Stimulated activated CD4-positive, alpha-beta T cell treated with anti-CD3 and anti-CD28 coated beads, TNF-alpha, amount 100 ng/mL, for 24 hours (primary cell): ENCODE results near the gene ITPRIPL2.
A peak's percentile ranks its signal among the peaks of the same experiment; 100 is the strongest.

Source experiments
- DNase-seq, 3 experiments: peaks; one replicate each; pipeline ENCODE4 v3.0.0-alpha.2; 2020; ENCODE audit warnings: low read depth in 3 of 3

The ITPRIPL2 gene

DNA sequence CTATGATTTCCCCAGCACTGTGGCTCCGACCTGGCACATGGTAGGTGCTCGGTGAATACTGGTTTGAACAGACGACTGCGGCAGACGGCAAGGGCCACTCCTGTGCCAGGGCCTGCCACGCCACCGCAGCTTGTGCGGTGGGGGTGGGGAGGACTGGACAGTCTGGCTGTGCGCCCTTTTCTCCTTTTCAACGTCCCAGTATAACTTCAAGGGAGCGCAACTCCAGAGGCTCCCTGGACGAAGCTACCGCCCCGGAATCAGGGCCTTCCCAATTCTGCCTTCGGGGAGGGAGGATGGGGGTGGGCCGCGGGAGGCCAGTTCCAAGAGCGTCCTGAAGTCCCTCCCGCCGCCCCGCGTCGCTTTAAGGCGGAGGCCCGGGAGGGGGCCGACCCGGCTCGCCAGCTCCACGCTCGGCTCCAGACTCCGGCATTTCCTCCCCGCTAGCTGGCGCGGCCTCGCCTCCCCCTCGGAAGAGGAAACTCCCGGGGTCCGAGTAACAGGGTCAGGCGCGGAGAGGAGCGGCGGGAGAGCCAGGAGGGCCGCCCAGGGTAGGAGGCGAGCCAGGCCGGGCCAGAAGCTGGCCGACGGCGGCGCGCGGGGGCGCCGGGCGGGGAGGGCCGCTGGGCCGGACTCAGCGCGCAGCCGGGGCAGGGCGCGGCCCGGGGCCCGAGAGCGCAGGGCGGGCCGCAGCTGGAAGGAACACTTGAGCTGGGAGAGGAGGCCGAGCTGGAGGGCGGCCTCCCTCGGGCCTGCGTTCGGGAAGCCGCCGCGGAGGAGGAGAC is at the start of gene ITPRIPL2:
Gene ITPRIPL2 (plus strand): TSS at position 388 of the 782 bp plus-strand sequence. CDS start 498 bp downstream, outside the sequence.
- no peak for DNase-seq

DNA sequence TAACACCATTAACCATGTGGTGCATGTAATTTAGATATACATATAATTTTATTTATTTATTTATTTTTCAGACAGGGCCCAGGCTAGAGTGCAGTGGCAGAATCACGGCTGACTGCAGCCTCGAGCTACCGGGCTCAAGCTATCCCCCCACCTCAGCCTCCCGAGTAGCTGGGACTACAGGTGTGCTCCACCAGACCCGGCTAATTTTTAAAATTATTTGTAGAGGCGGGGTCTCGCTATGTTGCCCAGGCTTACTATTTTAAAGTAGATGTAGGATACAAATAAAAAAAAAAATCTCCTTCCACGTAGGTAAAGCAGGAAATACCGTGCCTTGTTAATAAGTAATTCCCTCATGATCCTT is 46.8 kb upstream of the ITPRIPL2 start:
- DNase-seq: no peak

DNA sequence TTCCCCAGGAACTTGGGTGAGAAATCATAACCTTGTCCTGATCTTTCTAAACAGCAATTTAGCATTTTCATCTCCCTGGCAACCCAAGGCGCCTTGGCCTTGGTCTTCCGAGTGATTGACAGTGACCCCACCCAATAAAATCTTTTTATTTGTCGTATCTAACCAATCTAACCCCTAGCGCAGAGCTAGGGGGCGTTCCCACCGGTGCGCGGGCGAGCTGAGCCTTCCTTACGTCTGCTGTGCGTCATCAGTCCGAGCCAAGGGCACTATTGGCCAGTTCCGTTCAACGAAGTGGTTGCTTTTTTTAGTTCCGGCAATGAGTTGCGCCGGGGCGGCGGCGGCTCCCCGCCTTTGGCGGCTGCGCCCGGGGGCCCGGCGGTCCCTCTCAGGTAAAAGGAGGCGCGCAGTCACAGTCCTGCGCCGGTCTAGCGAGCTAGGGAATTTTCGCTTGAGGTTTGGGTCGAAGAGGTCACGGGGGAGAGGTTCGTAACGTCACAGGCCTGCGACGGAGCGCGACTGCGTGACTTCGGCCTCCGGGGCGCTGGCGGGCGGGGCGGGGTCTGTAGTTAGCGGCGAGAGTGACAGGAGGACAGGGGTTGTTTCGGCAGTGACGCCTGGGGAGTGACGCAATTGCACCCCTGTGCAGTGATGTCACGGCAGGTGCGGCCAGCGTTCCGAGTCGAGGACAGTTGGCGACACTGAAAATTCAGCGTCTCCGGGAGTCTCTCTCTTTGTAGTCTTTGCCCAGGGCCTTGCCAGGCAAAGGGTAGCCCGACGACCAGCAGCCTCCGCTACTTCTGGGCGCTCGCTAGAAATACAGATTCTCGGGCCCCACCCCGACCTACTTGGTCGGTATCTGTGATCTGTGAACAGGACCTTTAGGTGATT is 46.2 kb upstream of the ITPRIPL2 start, which contains the start of gene COQ7:
Gene COQ7 (plus strand): TSS at position 266 of the 888 bp plus-strand sequence. CDS start 51 bp downstream, at position 317.
- DNase-seq: peak; percentile 95 to 98 (median 97)

DNA sequence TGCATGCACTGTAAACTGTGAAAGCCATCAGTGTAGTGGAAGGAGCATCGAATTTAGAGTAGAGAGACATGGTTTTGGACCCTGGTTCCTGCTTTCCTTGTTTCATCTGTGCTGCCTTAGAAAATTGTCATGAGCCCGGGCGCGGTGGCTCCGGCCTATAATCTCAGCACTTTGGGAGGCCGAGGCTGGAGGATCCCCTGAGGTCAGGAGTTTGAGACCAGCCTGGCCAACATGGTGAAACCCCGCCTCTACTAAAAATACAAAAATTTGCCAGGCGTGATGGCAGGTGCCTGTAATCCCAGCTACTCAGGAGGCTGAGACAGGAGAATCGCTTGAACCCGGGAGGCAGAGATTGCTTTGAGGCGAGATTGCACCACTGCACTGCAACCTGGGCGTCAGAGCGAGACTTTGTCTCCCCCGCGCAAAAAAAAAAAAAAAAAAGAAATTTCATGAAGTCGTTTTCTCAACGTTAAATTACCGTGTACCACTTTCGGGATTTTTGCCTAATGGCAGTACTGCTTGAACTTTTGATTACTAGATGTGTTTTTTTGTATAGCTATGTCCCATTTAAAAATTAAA is 45.4 kb upstream of the ITPRIPL2 start:
- no peak for DNase-seq

DNA sequence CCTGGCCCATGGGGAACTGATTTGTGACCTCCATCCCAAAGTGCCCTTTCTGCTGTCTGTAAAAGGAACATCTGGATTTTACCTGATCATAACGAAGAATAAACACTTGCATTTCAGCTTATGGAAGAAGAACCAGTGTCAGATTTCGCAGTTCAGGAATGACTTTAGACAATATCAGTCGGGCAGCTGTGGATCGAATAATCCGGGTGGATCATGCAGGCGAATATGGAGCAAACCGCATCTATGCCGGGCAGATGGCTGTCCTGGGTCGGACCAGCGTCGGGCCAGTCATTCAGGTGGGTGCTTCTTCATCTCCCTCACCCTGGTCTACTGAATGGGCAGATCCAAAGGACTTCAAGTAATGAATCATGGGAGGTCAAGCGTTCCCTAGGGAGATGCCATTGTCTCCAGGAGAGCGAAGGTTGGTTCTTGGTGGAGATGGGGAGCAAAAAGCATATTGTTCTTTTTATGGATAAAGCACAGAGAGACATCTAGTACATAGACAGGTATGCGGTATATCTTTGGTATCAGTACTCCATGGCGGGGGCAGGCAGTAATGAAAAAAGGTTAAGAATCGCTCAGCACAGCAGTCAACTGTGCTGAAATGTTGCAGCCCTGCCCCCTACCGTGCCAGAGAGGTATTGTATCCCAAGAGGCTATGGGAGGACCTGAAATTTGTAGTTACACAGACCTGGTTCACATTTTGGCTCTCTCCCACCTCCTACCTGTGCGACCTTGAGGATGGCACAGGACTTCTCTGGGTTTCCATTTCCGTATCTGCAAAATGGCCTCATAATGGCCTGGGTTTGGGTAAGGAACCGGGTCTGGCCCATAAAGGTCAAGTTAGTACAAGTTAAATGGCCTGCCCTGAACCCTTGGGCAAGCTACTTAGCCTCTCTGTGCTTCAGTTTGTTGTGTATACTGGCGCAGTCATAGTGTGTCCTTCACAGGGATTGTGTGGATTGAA is 41.7 kb upstream of the ITPRIPL2 start:
- peak in 2 of 3 experiments; percentile 23 to 59 for DNase-seq

DNA sequence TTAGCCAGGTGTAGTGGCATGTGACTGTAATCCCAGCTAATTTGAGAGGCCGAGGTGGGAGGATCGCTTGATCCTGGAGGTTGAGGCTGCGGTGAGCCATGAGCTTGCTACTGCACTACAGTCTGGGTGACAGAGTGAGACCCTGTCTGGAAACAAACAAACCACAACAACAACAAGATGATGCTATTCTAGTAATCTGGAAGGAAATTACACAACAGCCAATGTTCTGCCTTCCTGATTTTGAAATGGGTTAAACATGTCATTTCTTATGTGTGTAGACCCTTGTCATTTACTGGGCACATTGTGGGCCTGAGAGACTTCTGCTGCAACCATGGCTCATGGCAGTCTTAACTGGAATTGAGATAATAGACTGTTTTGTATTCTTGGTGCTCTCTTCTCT is 40.4 kb upstream of the ITPRIPL2 start:
- DNase-seq: no peak

DNA sequence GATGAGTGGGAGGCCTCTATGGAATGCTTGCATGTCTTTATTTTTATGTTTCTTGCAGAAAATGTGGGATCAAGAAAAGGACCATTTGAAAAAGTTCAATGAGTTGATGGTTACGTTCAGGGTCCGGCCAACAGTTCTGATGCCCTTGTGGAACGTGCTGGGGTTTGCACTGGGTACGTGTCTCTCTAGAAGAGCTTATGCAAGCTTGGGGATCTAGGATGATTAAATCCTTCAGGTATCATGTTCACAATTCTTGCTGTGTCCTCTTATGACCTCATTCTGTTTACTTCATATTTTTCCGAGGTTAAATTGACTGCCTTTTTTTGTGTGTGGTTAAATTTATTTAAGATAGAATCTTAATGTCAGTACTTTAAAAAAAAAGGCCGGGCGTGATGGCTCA is 39.9 kb upstream of the ITPRIPL2 start:
- DNase-seq: no peak

DNA sequence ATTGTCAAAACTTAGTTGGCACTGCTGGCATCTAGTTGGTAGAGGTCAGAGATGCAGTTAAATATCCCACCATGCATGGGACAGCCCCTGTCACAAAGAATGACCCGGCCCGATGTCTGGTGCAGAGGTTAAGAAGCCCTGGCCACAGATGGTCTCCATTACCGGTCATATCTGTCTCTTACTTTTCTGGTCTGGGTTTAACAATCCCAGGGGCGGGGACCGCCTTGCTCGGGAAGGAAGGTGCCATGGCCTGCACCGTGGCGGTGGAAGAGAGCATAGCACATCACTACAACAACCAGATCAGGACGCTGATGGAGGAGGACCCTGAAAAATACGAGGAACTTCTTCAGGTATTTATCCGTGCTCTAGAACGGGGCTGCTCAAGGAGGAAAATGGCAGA is 38.3 kb upstream of the ITPRIPL2 start:
- DNase-seq: no peak

DNA sequence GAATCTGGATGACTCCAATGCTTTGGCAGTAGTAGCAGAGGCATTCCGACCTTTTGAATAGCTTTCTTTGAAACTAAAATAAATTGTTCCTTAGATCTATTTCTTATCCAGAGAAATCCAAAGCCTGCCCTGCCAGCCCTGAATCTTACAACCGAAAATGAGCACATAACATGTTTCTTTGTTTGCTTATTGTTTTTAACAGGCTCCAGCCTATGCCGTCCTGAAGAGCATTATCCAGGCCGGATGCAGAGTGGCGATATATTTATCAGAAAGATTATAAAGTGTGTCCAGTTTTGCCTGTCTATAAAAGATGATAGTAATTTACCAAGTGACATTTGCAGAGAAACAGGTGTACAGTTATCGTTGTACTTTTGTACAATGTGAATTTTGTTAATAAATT is 35.9 kb upstream of the ITPRIPL2 start:
- DNase-seq: no peak

DNA sequence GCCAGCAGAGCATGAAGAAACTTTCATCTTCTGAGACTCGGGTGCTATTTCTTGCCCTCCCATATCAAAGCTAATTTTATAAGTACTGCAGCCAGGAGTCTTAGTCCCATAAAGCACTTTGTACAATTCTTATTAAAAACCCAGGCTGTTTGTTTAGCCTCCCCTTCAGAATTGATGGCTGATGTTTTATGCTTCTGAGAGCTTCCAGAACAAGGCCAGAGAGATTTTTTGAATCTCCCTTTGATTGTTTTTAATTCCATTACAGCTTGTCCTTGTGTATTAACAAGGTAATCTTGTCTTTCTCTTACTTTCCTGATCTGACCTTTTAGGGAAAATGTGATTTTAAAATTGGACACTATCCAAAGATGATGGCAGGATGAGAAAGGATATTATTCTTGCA is 30.1 kb upstream of the ITPRIPL2 start:
- DNase-seq: no peak

DNA sequence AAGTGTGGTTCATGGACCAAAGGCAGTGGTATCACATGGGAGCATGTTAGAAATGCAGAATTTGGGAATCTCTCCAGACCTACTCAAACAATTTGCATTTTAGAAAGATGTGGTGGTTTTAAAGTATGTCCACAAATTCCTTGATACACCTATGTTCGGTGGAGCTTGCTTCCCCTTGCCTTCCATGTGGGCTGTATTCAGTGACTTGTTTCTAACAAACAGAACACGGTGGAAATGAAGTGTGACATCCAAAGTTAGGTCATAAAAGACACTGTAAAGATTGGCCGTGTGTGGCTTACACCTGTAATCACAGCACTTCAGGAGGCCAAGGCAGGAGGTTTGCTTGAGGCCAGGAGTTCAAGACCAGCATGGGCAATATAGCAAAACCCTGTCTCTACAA is 29.6 kb upstream of the ITPRIPL2 start:
- DNase-seq: no peak

DNA sequence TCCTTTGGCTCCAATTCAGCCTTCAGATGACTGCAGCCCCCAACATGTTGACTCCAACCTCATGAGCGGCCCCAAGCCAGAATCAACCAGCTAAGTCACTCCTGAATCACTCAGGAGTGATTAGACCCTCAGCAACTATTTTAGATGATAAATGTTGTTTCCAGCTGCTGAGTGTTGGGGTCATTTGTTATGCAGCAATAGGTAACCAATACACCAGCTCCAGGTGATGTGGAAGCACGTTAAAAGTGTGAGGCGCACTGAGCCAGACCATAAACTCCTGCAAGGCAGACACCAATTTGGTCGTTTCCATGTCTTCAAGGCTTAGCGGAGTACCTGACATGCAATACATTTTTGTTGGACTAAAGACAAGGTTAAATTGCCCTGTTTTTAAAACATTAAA is 28.9 kb upstream of the ITPRIPL2 start:
- no peak for DNase-seq

DNA sequence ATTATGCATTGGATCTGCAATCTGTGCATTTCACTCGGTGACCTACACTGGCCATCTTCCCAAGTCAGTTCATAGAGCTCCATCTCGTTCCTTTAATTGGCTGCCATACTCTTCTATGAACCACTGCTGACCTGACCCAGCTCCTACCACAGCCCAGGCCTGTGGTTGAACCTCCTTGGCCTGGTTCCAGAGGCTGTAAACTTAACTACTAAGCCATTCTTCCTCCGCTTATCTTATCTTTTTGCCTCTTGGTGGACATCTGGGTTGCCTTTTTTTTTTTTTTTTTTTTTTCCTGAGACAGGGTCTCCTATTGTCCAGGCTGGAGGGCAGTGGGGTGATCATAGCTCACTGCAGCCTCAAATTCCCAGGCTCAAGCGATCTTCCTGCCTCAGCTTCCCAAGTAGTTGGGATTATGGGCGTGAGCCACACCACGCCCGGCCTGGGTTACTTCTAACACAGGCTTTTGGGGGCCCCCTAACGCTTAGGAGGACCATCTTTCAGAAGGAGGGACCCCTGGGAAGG is 28.0 kb upstream of the ITPRIPL2 start:
- DNase-seq: no peak

DNA sequence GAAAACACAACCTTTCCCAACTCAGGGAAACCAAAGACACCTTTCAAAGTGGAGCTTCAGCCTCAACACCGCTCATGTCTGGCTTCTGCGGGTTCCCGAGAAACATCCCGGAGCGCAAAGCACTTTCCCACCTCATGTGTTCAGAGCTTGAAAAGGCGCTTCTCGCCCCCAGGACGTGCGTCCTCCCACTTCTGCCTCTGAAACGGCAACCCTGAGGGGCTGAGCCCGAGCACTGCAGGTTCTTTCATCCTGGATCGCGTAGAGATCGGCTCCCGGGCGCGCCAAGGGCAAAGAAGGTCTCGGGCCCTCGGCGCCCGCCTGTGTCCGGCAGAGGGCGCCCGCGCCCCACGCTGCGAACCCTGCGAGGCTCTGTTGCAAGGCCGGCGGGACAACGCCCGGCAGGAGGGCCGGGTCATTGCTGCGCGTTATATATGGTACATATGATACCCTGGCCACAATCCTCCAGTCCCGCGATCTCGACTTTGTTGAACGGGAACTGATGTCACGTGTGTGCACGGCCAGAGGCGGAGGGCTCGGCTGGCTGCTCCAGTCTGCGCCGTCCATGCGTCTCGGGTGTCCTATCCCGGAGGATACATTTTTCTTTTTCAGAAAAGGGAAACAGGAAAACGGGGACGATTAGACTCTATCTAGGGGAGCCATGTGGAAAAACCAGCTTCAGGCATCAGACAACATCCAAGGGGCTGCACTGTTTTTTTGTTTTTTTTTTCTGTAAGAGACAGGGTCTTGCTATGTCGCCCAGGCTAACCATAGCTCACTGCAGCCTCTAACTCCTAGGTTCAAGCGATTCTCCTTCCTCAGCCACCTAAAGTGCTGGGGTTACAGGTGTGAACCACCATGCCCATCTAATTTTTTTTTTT is 27.2 kb upstream of the ITPRIPL2 start:
- peak; percentile 52 to 76 (median 71) for DNase-seq

DNA sequence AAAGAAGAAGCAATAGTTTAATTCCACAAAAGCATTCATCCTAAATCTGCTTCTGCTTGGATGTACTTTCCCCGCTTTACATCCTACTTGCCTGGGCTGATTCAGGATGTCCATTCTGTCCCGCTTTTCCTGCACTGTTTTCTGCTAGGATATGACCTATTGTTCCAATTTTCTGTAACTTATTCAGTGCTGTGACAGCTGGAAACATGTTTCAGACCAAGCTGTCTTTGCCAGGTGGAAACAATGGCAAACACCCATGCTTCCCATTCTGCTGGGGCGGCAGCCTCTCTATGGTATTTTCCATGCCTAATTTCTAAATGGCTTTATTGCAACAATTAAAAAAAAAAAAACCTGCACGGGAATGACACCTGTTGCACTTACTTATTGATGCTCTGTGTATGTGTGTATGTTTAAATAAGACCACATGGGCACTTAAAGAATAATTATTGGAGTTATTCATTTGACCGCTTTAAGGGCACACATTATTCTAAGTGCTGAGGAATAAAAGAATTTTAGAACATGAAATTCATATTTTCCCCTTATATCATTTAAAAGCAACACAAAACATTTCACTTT is 25.3 kb upstream of the ITPRIPL2 start:
- DNase-seq: no peak

DNA sequence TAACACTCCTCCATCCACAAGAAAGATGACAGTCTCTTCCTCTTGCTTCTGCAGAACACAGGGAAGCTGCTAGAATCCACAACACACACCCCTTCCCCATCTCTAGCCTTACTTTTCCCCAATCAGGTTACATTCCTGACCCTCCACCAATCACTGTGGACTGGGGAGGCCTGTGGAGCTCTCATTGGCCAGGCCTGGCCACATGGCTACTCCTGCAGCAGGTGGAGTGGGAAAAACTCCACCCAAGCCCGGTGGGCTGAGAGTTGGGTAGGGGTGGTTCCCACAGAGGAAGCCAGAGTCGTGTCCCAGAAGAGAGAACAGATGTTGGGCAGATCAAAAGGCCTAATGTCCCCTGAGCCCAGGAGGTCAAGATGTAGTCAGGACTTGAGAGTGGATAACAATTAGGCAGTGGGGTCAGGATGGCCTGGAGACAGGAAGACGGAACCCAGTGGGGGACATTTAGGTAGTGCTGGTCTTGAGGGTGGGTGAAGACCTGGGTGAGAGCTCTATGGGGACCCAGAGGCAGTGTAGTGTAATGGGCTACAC is 24.3 kb upstream of the ITPRIPL2 start:
- DNase-seq: no peak

DNA sequence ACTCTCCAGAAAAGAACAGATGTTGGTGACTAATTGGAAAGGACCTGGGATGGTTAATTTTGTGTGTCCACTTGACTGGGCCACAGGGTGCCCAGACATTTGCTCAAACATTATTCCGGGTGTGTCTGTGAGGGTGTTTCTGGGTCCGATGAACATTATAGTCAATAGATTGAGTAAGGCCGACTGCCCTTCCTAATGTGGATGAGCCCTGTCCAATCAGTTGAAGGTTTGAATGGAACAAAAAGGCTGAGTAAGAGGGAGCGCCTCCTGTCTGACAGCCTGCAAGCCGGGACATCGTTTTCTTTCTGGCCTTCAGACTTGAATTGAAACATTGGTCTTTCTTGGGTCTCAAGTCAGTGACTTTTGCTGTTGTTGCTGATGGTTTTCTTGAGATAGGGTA is 22.8 kb upstream of the ITPRIPL2 start:
- DNase-seq: no peak

DNA sequence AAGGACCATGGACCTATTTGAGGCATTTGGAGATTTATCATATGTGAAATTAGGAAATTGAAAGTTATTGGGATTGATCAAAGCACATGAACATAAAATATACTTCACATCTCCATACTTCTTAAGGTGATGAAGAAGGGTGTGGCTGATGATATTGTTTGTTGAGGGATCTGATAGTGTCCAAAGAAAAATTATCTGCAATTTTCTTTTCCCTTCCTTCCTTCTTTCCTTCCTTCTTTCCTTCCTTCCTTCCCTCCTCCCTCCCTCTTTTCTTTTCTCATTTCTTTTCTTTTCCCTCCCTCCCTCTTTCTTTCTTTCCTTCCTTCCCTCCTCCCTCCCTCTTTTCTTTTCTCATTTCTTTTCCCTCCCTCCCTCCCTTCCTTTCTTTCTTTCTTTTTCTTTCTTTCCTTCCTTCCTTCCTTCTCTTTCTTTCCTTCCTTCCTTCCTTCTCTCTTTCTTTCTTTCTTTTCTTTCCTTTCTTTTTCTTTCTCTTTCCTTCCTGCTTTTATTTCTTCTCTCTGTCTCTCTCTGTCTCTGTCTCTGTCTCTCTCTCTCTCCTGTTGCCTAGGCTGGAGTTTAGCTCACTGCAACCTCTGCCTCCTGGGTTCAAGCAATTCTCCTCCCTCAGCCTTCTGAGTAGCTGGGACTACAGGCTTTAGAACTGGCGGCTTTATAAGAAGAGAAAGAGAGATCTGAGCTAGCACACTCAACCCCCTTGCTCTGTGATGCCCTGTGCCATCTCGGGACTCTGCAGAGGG is 20.9 kb upstream of the ITPRIPL2 start:
- DNase-seq: no peak
